Right ventricle myocardium superior (tissue), 1 donor: Measurements from ENCODE around the gene ORM2. TPM values are rescaled to one million over a fixed set of nuclear protein-coding genes. Genes with fewer than 3 reads are reported as not detected.

ENCODE experiments used
- ATAC-seq: fragments of 200-7000 bp; cut with Tn5 transposase; one replicate; pipeline ENCODE4 v1.9.1; 2020; ENCODE audit warnings: mild to moderate bottlenecking; ENCODE audit not compliant: poor library complexity
- DNase-seq: peaks from one replicate; pipeline ENCODE4 v3.0.0-alpha.2; 2020
- intact Hi-C: fragments of 100-400 bp; cut with DNase I; formaldehyde crosslinking; loops from one replicate; pipeline ENCODE4 v1.11.2; 2022
- total RNA-seq: library from RNA; stranded (reverse); fragmentation: NEBNext Ultra II Directional; extraction: Animal tissue kit (Norgen Biotek cat#: 25700); gene quantifications from one replicate; pipeline ENCODE4 v1.2.1, GENCODE V29; 2021
- donor health status: DM: no; HTN: yes; CAD: no; lungs with severe emphysema.

ORM2 gene
- total RNA-seq, 1 donor from 2014 or later = not detected

GRCh38 chr9:114290561-114290986 is 39.1 kb upstream of the ORM2 start:
- ATAC-seq (peak; percentile 24), DNase-seq (no peak)
- intact Hi-C loops = loop anchor here (2.0 kb wide), 1 partner anchor 208 kb away; no protein-coding TSS in a partner anchor

DNA sequence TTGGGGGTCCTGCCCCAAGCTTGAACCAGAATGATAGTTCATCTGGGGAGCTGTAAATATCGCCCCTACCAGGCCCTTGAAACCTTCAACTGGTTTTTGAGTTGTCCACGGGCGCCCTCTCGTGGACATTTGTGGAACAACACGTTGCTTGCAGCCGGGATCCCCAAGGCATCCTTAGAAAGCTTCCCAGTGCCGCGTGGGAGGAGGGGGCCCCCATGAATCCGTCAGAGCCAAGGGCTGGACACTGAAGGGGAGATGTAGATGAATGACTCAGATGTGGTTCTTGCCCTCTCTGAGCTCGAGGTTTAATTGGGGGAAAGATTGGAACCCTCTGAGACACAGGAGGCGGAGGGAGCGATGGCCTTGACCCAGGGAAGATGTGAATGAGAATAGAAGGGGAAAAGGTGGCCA is 38.6 kb upstream of the ORM2 start:
- intact Hi-C loops = loop anchor here (2.0 kb wide), 1 partner anchor 208 kb away; no protein-coding TSS in a partner anchor
- ATAC-seq (peak; percentile 59), DNase-seq (peak; percentile 84)

GRCh38 chr9:114291886-114292590 is 37.6 kb upstream of the ORM2 start:
- intact Hi-C loops = loop anchor here (2.0 kb wide), 1 partner anchor 209 kb away; no protein-coding TSS in a partner anchor
- DNase-seq (no peak), ATAC-seq (no peak)

DNA sequence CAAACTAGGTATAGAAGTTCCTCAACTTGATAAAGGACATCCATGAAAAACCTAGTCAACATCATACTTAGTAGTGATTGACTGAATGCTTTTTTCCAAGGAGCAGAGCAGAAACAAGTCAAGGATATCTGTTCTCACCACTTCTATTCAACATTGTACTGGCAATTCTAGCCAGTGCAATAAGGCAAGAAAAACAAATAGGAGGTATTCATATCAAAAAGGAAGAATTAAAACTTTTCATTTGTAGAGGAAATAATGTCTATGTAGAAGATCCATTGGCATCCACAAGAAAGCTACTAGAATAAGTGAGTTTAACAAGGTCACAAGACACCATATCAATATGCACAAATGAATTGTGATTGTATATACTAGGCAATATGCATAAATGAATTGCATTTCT is 35.0 kb upstream of the ORM2 start:
- ATAC-seq = no peak
- intact Hi-C loops = no loop called here

GRCh38 chr9:114296338-114296737 is 33.3 kb upstream of the ORM2 start:
- intact Hi-C loops = no loop called here
- DNase-seq (no peak), ATAC-seq (no peak)

More for the DNA sequence above, 35.0 kb upstream of the ORM2 start:
- no peak for DNase-seq

- DNase-seq (peak; percentile 29), ATAC-seq (no peak)
- intact Hi-C loops = no loop called here
These were observed 30.1 kb upstream of the ORM2 start for GRCh38 chr9:114299286-114300152.

DNA sequence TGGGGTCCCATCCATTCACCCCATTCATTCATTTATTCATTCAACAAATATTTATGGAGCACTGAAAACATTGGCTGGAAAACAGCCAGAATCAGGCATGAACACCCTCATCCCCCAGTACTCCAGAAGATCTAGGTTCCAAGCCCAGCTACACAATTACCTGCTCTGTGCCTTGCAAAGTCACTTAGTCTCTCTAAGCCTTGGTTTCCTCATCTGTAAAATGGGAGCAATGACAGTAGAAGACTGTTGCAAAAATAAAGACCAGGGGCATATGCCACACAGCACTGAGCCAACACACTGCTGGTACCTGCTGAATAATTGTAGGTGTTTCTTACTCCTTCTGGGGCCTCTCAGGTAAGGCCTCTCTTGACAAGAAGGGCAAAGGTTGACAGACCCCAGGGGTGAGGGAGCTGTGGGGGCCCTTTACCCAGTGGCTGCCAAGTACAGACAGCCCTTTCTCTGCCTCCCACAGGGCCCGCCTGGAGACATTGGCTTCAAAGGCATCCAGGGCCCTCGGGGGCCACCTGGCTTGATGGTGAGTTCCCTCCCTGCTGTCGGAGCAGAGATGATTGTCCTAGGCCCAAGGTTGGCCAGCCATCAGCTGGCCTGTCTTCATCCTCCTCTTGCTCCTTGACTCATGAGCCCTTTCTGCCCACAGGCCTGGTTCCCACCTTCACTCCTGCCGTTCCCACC is 29.4 kb upstream of the ORM2 start:
- ATAC-seq (no peak), DNase-seq (no peak)
- intact Hi-C loops = no loop called here

- intact Hi-C loops = no loop called here
- DNase-seq (peak; percentile 22), ATAC-seq (no peak)
These were observed 28.5 kb upstream of the ORM2 start for GRCh38 chr9:114300846-114301797.

GRCh38 chr9:114301798-114302565 is 27.7 kb upstream of the ORM2 start:
- intact Hi-C loops = no loop called here
- DNase-seq = peak; percentile 32
- no peak for ATAC-seq

GRCh38 chr9:114302727-114303126 is 26.9 kb upstream of the ORM2 start:
- intact Hi-C loops = no loop called here
- no peak for ATAC-seq
- no peak for DNase-seq

DNA sequence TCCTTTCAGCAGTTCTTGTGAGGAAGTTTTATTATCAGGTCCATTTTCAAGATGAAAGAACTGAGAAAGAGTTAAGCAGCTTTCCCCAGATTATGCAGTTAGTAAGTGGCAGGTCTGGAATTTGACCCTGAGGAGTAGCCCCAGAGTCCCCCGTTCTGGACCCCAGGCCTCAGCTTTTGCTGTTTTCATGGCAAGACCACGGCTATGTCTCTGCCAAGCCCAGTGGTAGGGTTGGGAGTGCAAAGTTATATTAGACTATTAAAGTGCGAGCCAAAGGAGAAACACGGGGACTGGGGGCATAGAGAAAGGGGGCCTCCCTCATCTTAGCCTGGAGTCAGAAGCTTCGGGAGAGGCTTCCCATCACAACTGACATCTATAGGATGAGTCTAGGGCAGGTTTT is 26.1 kb upstream of the ORM2 start:
- ATAC-seq = no peak
- DNase-seq = no peak
- intact Hi-C loops = no loop called here

DNA sequence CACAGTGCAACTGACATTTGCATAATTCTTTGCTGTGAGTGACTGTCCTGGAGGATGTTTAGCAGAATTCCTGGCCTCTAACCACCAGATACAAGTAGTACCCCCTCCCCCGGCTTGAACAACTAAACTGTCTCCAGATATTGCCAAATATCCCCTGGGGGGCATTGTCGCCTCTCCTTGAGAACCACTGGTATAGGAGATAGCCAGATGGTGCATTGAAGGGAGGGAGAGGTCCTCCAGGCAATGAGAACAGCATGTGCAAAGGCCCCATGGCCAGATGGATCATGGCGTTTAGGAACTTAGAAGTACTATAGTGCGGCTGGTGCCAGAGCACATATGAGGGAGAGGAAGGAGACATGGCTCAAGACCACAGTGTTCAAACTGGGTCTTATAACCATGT is 25.7 kb upstream of the ORM2 start:
- ATAC-seq = no peak
- intact Hi-C loops = no loop called here
- DNase-seq = no peak

- ATAC-seq (no peak), DNase-seq (no peak)
- intact Hi-C loops = no loop called here
These were observed 25.1 kb upstream of the ORM2 start for GRCh38 chr9:114304416-114305188.

GRCh38 chr9:114307899-114308267 is 21.8 kb upstream of the ORM2 start:
- intact Hi-C loops = no loop called here
- DNase-seq = no peak
- ATAC-seq = no peak

GRCh38 chr9:114308361-114308950 is 21.2 kb upstream of the ORM2 start:
- intact Hi-C loops = no loop called here
- DNase-seq (no peak), ATAC-seq (no peak)

DNA sequence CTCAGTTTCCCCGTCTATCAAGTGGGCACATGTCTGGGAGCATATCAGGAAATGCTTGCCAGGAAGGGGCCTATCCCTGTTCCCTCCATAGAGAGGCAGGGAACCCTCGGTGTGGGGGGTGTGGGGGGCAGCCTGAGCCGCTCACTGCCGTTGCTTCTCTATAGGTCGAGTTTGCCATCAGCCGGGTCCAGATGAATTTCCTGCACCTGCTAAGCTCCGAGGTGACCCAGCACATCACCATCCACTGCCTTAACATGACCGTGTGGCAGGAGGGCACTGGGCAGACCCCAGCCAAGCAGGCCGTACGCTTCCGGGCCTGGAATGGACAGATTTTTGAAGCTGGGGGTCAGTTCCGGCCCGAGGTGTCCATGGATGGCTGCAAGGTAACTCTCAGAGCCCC is 20.6 kb upstream of the ORM2 start:
- intact Hi-C loops = no loop called here
- DNase-seq = no peak
- no peak for ATAC-seq
